IMR-90 (cell line): Measurements from ENCODE around the gene NDUFA6. TPM values are rescaled to one million over a fixed set of nuclear protein-coding genes. Genes with fewer than 3 reads are reported as not detected.

Experiments used
- ATAC-seq: fragments of 200-7000 bp; cut with Tn5 transposase; 2 replicates; pipeline ENCODE4 v1.9.1; 2020; ENCODE audit warnings: low read depth, mild to moderate bottlenecking, moderate library complexity
- BruUV-seq: library from RNA; stranded (reverse); fragments of 400-500 nt; replicated peaks from 2 replicates; lab custom pipeline; 2021; lab: Mats Ljungman, UMichigan
- CTCF ChIA-PET: fragments of 300-600 bp; formaldehyde crosslinking; extraction: SDS; loops from one replicate; lab custom pipeline; 2021; ENCODE audit warnings: antibody characterized with exemption; lab: Yijun Ruan, JAX
- POLR2A ChIA-PET: fragments of 300-600 bp; sonication (Branson Sonifier 250); formaldehyde crosslinking; loops from one replicate; lab custom pipeline; 2022; ENCODE audit warnings: antibody characterized with exemption; ENCODE audit not compliant: unreplicated experiment; lab: Charles Lee
- DNase-seq: peaks from one replicate; pipeline ENCODE4 v3.0.0; 2013
- H2AFZ ChIP-seq: replicated peaks from 2 replicates; pipeline ENCODE3; 2013; ENCODE audit warnings: low read length, mild to moderate bottlenecking; ENCODE audit not compliant: poor library complexity
- H2AK5ac ChIP-seq: 2 replicates; pipeline ENCODE4 v1.6.1; 2013; ENCODE audit warnings: low read depth, low read length, inconsistent platforms
- H2AK9ac ChIP-seq: replicated peaks from 2 replicates; pipeline ENCODE3; 2013; ENCODE audit warnings: mild to moderate bottlenecking, low read depth, low read length, moderate library complexity; ENCODE audit not compliant: poor library complexity
- H2BK120ac ChIP-seq: 2 replicates; pipeline ENCODE4 v1.6.1; 2013; ENCODE audit warnings: low read depth, low read length, inconsistent platforms
- H2BK15ac ChIP-seq: 3 replicates; pipeline ENCODE4 v1.6.1; 2013; ENCODE audit warnings: low read depth, low read length, inconsistent platforms
- H2BK20ac ChIP-seq: 2 replicates; pipeline ENCODE4 v1.6.1; 2013; ENCODE audit warnings: low read depth, mild to moderate bottlenecking, inconsistent platforms, low read length, moderate library complexity
- H2BK5ac ChIP-seq: 2 replicates; pipeline ENCODE4 v1.6.1; 2013; ENCODE audit warnings: mild to moderate bottlenecking, low read depth, low read length, inconsistent platforms; ENCODE audit not compliant: poor library complexity, severe bottlenecking
- H3K14ac ChIP-seq: replicated peaks from 2 replicates; pipeline ENCODE4 v1.6.1; 2013; ENCODE audit warnings: low read depth, low read length, inconsistent platforms
- H3K18ac ChIP-seq: 2 replicates; pipeline ENCODE4 v1.6.1; 2013; ENCODE audit warnings: low read depth, low read length, control low read depth
- H3K23ac ChIP-seq: 2 replicates; pipeline ENCODE4 v1.6.1; 2013; ENCODE audit warnings: low read depth, low read length, inconsistent platforms
- H3K27ac ChIP-seq: 2 replicates; pipeline ENCODE4 v1.5.1; 2013; ENCODE audit warnings: mild to moderate bottlenecking, control low read depth, low read length; ENCODE audit not compliant: insufficient read depth
- H3K27me3 ChIP-seq: 2 replicates; pipeline ENCODE4 v1.6.1; 2013; ENCODE audit warnings: low read length; ENCODE audit not compliant: control insufficient read depth, insufficient read depth
- H3K36me3 ChIP-seq: 2 replicates; pipeline ENCODE4 v1.6.1; 2013; ENCODE audit warnings: low read length, mixed read lengths; ENCODE audit not compliant: control insufficient read depth, insufficient read depth
- H3K4ac ChIP-seq: 2 replicates; pipeline ENCODE4 v1.6.1; 2013; ENCODE audit warnings: low read depth, low read length, inconsistent platforms
- H3K4me1 ChIP-seq: 2 replicates; pipeline ENCODE4 v1.6.1; 2013; ENCODE audit warnings: low read length, mixed read lengths; ENCODE audit not compliant: control insufficient read depth, insufficient read depth
- H3K4me2 ChIP-seq: 2 replicates; pipeline ENCODE4 v1.6.1; 2013; ENCODE audit warnings: low read depth, mild to moderate bottlenecking, control low read depth, low read length, moderate library complexity
- H3K4me3 ChIP-seq: 2 replicates; pipeline ENCODE4 v1.5.1; 2013; ENCODE audit warnings: low read depth, mild to moderate bottlenecking, control low read depth, low read length, moderate library complexity; ENCODE audit not compliant: insufficient read depth
- H3K56ac ChIP-seq: 2 replicates; pipeline ENCODE4 v1.6.1; 2013; ENCODE audit warnings: low read length, inconsistent platforms; ENCODE audit not compliant: insufficient read depth; ENCODE audit errors: extremely low read depth
- H3K79me1 ChIP-seq, 2 experiments: 2 replicates each; pipeline ENCODE4 v1.6.1; 2013; ENCODE audit warnings: low read length in 2 of 2, inconsistent platforms in 1 of 2, low read depth in 1 of 2
- H3K9ac ChIP-seq: 2 replicates; pipeline ENCODE4 v1.6.1; 2013; ENCODE audit warnings: low read depth, low read length, control low read depth
- H3K9me1 ChIP-seq: 2 replicates; pipeline ENCODE4 v1.6.1; 2013; ENCODE audit warnings: low read length, inconsistent platforms; ENCODE audit not compliant: insufficient read depth
- H3K9me3 ChIP-seq: 2 replicates; pipeline ENCODE4 v1.6.1; 2013; ENCODE audit warnings: low read length; ENCODE audit not compliant: control insufficient read depth, insufficient read depth
- H4K20me1 ChIP-seq: 2 replicates; pipeline ENCODE4 v1.6.1; 2013; ENCODE audit warnings: low read length, inconsistent platforms; ENCODE audit not compliant: insufficient read depth
- H4K5ac ChIP-seq: 2 replicates; pipeline ENCODE4 v1.6.1; 2013; ENCODE audit warnings: mild to moderate bottlenecking, low read depth, low read length, control low read depth
- H4K8ac ChIP-seq, 2 experiments: 2 replicates each; pipeline ENCODE4 v1.6.1; 2013; ENCODE audit warnings: low read depth in 2 of 2, low read length in 2 of 2, control low read depth in 1 of 2, inconsistent platforms in 1 of 2
- H4K91ac ChIP-seq: 2 replicates; pipeline ENCODE4 v1.6.1; 2013; ENCODE audit warnings: low read depth, low read length, inconsistent platforms; ENCODE audit not compliant: insufficient read depth
- FOS ChIP-seq: fragments of 150-350 bp; IDR thresholded peaks from 2 replicates; pipeline ENCODE4 v1.6.1; 2016; ENCODE audit warnings: low read depth, low read length
- MAFK ChIP-seq: IDR thresholded peaks from 2 replicates; pipeline ENCODE4 v1.6.1; 2012; ENCODE audit warnings: low read depth, low read length, improper control_type of control experiment
- NFE2L2 ChIP-seq: fragments of 150-350 bp; IDR thresholded peaks from 2 replicates; pipeline ENCODE4 v1.6.1; 2016; ENCODE audit warnings: low read depth, mild to moderate bottlenecking, low read length
- POLR2A ChIP-seq: IDR thresholded peaks from 2 replicates; pipeline ENCODE4 v1.6.1; 2012; ENCODE audit warnings: mild to moderate bottlenecking, low read depth, low read length
- RAD21 ChIP-seq: IDR thresholded peaks from 2 replicates; pipeline ENCODE4 v1.6.1; 2012; ENCODE audit warnings: low read length, improper control_type of control experiment
- SMC3 ChIP-seq: fragments of 150-350 bp; IDR thresholded peaks from 2 replicates; pipeline ENCODE4 v1.6.1; 2016; ENCODE audit warnings: low read depth, mild to moderate bottlenecking, antibody characterized with exemption, low read length, moderate library complexity
- WGBS, 2 experiments: methylation state at CpG; one replicate each; pipeline versions ENCODE4 v1.1.5 to v1.1.7; 2013; ENCODE audit warnings: missing lambda C conversion rate in 2 of 2; ENCODE audit not compliant: insufficient read length in 1 of 2; ENCODE audit errors: extremely low coverage in 2 of 2; 5-methylcytosine and 5-hydroxymethylcytosine counted together
- dilution Hi-C: fragments of 300-500 bp; cut with HindIII; formaldehyde crosslinking; loops from one replicate; pipeline ENCODE4 v1.14.3; 2018; ENCODE audit warnings: low sequenced_read_pairs; ENCODE audit not compliant: unreplicated experiment
- in situ Hi-C: fragments of 300-500 bp; cut with MboI; formaldehyde crosslinking; loops from 3 replicates; pipeline ENCODE4 v1.14.3; 2019; ENCODE audit warnings: low sequenced_read_pairs, inconsistent platforms, mixed read lengths
- intact Hi-C: fragments of 100-400 bp; cut with micrococcal nuclease; formaldehyde crosslinking; loops from 2 replicates; pipeline ENCODE4 v1.10.0; 2022
- polyA plus RNA-seq, 3 experiments: library from polyadenylated mRNA; depleted of rRNA; stranded (reverse); fragments of >200 nt; gene quantifications; 2 replicates each; pipeline ENCODE4 v1.2.3, GENCODE V29; 2012; ENCODE audit warnings: low replicate concordance in 1 of 3
- total RNA-seq: library from RNA; depleted of rRNA; stranded (reverse); fragments of >200 nt; gene quantifications from 2 replicates; pipeline ENCODE4 v1.2.3, GENCODE V29; 2012
- TF ChIP-seq, protein P1 (sequence below): conservative IDR thresholded peaks from 2 replicates; pipeline ENCODE4 v1.5.1; 2012; ENCODE audit warnings: mild to moderate bottlenecking, low read depth, low read length, improper control_type of control experiment
- TF ChIP-seq, protein P2 (sequence below): fragments of 150-350 bp; IDR thresholded peaks from 2 replicates; pipeline ENCODE4 v1.6.1; 2017; ENCODE audit warnings: mild to moderate bottlenecking, antibody characterized with exemption, low read length, low read depth

Gene NDUFA6
- total and polyA plus RNA-seq, 2 of the 4 experiments (the other 2 are of a cell fraction): 48.8 to 89.0 TPM

GRCh38 chr22:42065438-42066125 is 25.0 kb downstream of the NDUFA6 start:
- CTCF ChIA-PET: no interaction called here

More at GRCh38 chr22:42065438-42066125, 25.0 kb downstream of the NDUFA6 start:
- Histone ChIP-seq H3K9me1 (0 out of 2 replicates have a peak, but pooled peaks cover 5% of the 10 kb centered on the region), H3K14ac (no peak overlapping the region), H3K4me3 (no peak overlapping the region), H3K4me2 (no peak overlapping the region), H3K27ac (no peak overlapping the region), H3K9ac (no peak overlapping the region), H3K4me1 (peaks cover 3% of the 10 kb centered on the region), H2BK20ac (no peak overlapping the region), H3K9me3 (no peaks in the 10 kb centered on the region), H3K23ac (no peak overlapping the region), H2BK15ac (no peak overlapping the region), H2BK120ac (no peak overlapping the region), H2BK5ac (no peak overlapping the region), H3K36me3 (peaks cover 30% of the 10 kb centered on the region), H4K91ac (no peak overlapping the region), H3K18ac (no peak overlapping the region), H3K4ac (no peak overlapping the region), H3K27me3 (no peaks in the 10 kb centered on the region), H4K5ac (no peak overlapping the region), H2AK5ac (no peak overlapping the region), H4K20me1 (0 out of 2 replicates have a peak, but pooled peaks cover 4% of the 10 kb centered on the region), H4K8ac (no peak overlapping the region), H3K79me1 (peaks cover 0 to 21% of the 10 kb centered on the region in 2 experiments; a peak in 3 of 4 replicates), H3K56ac (no peak overlapping the region), H2AFZ (no peak overlapping the region), H2AK9ac (no peak overlapping the region)
- DNase-seq (no peak), ATAC-seq (no peak)
- in situ Hi-C loops: no loop called here
- POLR2A ChIA-PET: no interaction called here
- TF ChIP-seq FOS (no peak), SMC3 (no peak), POLR2A (no peak), NFE2L2 (no peak), MAFK (no peak), RAD21 (no peak)
- TF ChIP-seq, protein P1, sequence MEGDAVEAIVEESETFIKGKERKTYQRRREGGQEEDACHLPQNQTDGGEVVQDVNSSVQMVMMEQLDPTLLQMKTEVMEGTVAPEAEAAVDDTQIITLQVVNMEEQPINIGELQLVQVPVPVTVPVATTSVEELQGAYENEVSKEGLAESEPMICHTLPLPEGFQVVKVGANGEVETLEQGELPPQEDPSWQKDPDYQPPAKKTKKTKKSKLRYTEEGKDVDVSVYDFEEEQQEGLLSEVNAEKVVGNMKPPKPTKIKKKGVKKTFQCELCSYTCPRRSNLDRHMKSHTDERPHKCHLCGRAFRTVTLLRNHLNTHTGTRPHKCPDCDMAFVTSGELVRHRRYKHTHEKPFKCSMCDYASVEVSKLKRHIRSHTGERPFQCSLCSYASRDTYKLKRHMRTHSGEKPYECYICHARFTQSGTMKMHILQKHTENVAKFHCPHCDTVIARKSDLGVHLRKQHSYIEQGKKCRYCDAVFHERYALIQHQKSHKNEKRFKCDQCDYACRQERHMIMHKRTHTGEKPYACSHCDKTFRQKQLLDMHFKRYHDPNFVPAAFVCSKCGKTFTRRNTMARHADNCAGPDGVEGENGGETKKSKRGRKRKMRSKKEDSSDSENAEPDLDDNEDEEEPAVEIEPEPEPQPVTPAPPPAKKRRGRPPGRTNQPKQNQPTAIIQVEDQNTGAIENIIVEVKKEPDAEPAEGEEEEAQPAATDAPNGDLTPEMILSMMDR: no peak
- TF ChIP-seq, protein P2, sequence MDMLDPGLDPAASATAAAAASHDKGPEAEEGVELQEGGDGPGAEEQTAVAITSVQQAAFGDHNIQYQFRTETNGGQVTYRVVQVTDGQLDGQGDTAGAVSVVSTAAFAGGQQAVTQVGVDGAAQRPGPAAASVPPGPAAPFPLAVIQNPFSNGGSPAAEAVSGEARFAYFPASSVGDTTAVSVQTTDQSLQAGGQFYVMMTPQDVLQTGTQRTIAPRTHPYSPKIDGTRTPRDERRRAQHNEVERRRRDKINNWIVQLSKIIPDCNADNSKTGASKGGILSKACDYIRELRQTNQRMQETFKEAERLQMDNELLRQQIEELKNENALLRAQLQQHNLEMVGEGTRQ: no peak
- dilution Hi-C loops: no loop called here
- WGBS, 2 experiments: 95% methylated on average over 8 of the region's 13 CpGs; no CpG with 5 or more reads in 1 of the 2 experiments
- intact Hi-C loops: no loop called here
- no TSS peak for BruUV-seq
